HepG2 (cell line): ENCODE measurements around the gene EIF3L. TPM values are rescaled to one million over a fixed set of nuclear protein-coding genes. Genes with fewer than 3 reads are reported as not detected.

Source experiments
- ATAC-seq: fragments of 200-7000 bp; cut with Tn5 transposase; 3 replicates; pipeline ENCODE4 v1.9.1; 2020; ENCODE audit warnings: mild to moderate bottlenecking, moderate library complexity
- BruUV-seq: library from RNA; stranded (reverse); fragments of 400-500 nt; replicated peaks from 2 replicates; lab custom pipeline; 2021; lab: Mats Ljungman, UMichigan
- CTCF ChIA-PET: fragments of 300-600 bp; formaldehyde crosslinking; extraction: SDS; loops from one replicate; lab custom pipeline; 2021; ENCODE audit warnings: low total read pairs, inconsistent platforms, low intra/inter-chr PET ratio; lab: Yijun Ruan, JAX
- POLR2A ChIA-PET: fragments of 350-600 bp; sonication (Branson Sonifier 250); formaldehyde crosslinking; loops from one replicate; lab custom pipeline; 2020; ENCODE audit warnings: antibody characterized with exemption, inconsistent platforms; lab: Yijun Ruan, JAX
- DNase-seq: peaks from one replicate; pipeline ENCODE4 v3.0.0-alpha.2; 2015; ENCODE audit warnings: low spot score
- FAIRE-seq: peaks from 3 replicates; lab custom pipeline; 2011; peaks lifted over from hg19 to GRCh38; lab: Jason Lieb, UNC
- H2AFZ ChIP-seq: one replicate; pipeline ENCODE4 v1.6.1; 2011; ENCODE audit warnings: low read length, inconsistent platforms
- H3K27ac ChIP-seq: fragments of 300-600 bp; 3 replicates; pipeline ENCODE4 v1.8.0; 2011; ENCODE audit warnings: mixed run types, mild to moderate bottlenecking, mixed read lengths, low read length, inconsistent platforms; ENCODE audit not compliant: insufficient read depth; ENCODE audit errors: extremely low read length
- H3K27me3 ChIP-seq, 2 experiments: fragments of 200-600 bp in 1 of 2; 2 replicates in 1 of 2; 3 replicates in 1 of 2; pipeline versions ENCODE4 v1.6.0 to v1.8.0; 2011; ENCODE audit warnings: low read length in 2 of 2, mild to moderate bottlenecking in 2 of 2, moderate library complexity in 2 of 2, inconsistent platforms in 1 of 2; ENCODE audit not compliant: insufficient read depth in 2 of 2, control insufficient read depth in 1 of 2
- H3K36me3 ChIP-seq, 2 experiments: fragments of 200-600 bp in 1 of 2; replicated peaks in 1 of 2; 2 replicates in 1 of 2; 3 replicates in 1 of 2; pipeline versions ENCODE4 v1.5.1 to v1.8.0; 2011; ENCODE audit warnings: low read length in 2 of 2, inconsistent platforms in 1 of 2; ENCODE audit not compliant: insufficient read depth in 2 of 2, control insufficient read depth in 1 of 2
- H3K4me1 ChIP-seq: 2 replicates; pipeline ENCODE4 v1.5.1; 2012; ENCODE audit warnings: low read length, inconsistent platforms; ENCODE audit not compliant: insufficient read depth
- H3K4me2 ChIP-seq: 2 replicates; pipeline ENCODE4 v1.6.0; 2011; ENCODE audit warnings: low read depth, low read length, inconsistent platforms
- H3K4me3 ChIP-seq, 3 experiments: fragments of 200-600 bp in 1 of 3; sonication (generic), shearing (Covaris generic) in 1 of 3; replicated peaks in 1 of 3; 2 replicates each; pipeline ENCODE4 v1.5.1; 2011 to 2016; ENCODE audit warnings: low read length in 3 of 3, inconsistent platforms in 2 of 3, low read depth in 2 of 3, mild to moderate bottlenecking in 2 of 3, control low read depth in 1 of 3, mixed read lengths in 1 of 3; ENCODE audit not compliant: insufficient read depth in 1 of 3
- H3K79me2 ChIP-seq: one replicate; pipeline ENCODE4 v1.6.1; 2011; ENCODE audit warnings: low read length, inconsistent platforms; ENCODE audit not compliant: insufficient read depth
- H3K9ac ChIP-seq: 2 replicates; pipeline ENCODE4 v1.6.0; 2011; ENCODE audit warnings: mild to moderate bottlenecking, low read depth, low read length, inconsistent platforms; ENCODE audit not compliant: insufficient read depth
- H3K9me3 ChIP-seq: 2 replicates; pipeline ENCODE4 v1.5.1; 2012; ENCODE audit warnings: mild to moderate bottlenecking, low read length
- H4K20me1 ChIP-seq: 2 replicates; pipeline ENCODE4 v1.6.0; 2011; ENCODE audit warnings: inconsistent platforms, mild to moderate bottlenecking, low read length, moderate library complexity; ENCODE audit not compliant: insufficient read depth
- AGO2 ChIP-seq: fragments of 200-400 bp; formaldehyde crosslinking; optimal IDR thresholded peaks from 2 replicates; pipeline ENCODE3; 2017; ENCODE audit warnings: mild to moderate bottlenecking, low read depth, low read length, moderate library complexity
- ARNT ChIP-seq: fragments of 450-650 bp; IDR thresholded peaks from 2 replicates; pipeline ENCODE4 v1.6.1; 2017
- CCAR2 ChIP-seq: fragments of 200-400 bp; formaldehyde crosslinking; optimal IDR thresholded peaks from 2 replicates; pipeline ENCODE3; 2018; ENCODE audit warnings: low read depth, mild to moderate bottlenecking, low read length, moderate library complexity
- GABPB1 ChIP-seq: IDR thresholded peaks from 2 replicates; pipeline ENCODE4 v1.6.1; 2016; ENCODE audit warnings: mild to moderate bottlenecking, missing genetic modification reagents, moderate library complexity, missing compliant biosample characterization
- GPN1 ChIP-seq: sonication (generic); formaldehyde crosslinking; IDR thresholded peaks from 2 replicates; pipeline ENCODE4 v1.5.1; 2020; ENCODE audit warnings: missing genetic modification reagents, borderline replicate concordance
- HDAC1 ChIP-seq: sonication (generic); formaldehyde crosslinking; IDR thresholded peaks from 2 replicates; pipeline ENCODE4 v1.5.1; 2020; ENCODE audit warnings: mild to moderate bottlenecking, missing genetic modification reagents
- IRF2 ChIP-seq: IDR thresholded peaks from 2 replicates; pipeline ENCODE4 v1.6.1; 2018; ENCODE audit warnings: missing genetic modification reagents, missing compliant biosample characterization
- KAT7 ChIP-seq: IDR thresholded peaks from 2 replicates; pipeline ENCODE4 v1.6.1; 2018; ENCODE audit warnings: borderline replicate concordance, missing compliant biosample characterization
- SAP130 ChIP-seq: IDR thresholded peaks from 2 replicates; pipeline ENCODE4 v1.6.1; 2016; ENCODE audit warnings: low read depth
- XRCC5 ChIP-seq: fragments of 200-400 bp; formaldehyde crosslinking; optimal IDR thresholded peaks from 2 replicates; pipeline ENCODE3; 2017; ENCODE audit warnings: mild to moderate bottlenecking, low read length
- ZNF143 ChIP-seq: sonication (generic); formaldehyde crosslinking; IDR thresholded peaks from 2 replicates; pipeline ENCODE4 v1.4.0; 2020; ENCODE audit warnings: missing genetic modification reagents
- ZNF33B ChIP-seq: sonication (generic); formaldehyde crosslinking; IDR thresholded peaks from 2 replicates; pipeline ENCODE4 v1.5.1; 2020; ENCODE audit warnings: mild to moderate bottlenecking, missing genetic modification reagents
- ZNF644 ChIP-seq: IDR thresholded peaks from 2 replicates; pipeline ENCODE4 v1.6.1; 2016; ENCODE audit warnings: low read depth
- WGBS: methylation state at CpG from one replicate; pipeline ENCODE4 v1.1.6; 2017; ENCODE audit warnings: low lambda C conversion rate; 5-methylcytosine and 5-hydroxymethylcytosine counted together
- in situ Hi-C: cut with HindIII; loops from 2 replicates; pipeline ENCODE4 v1.10.0; 2017; ENCODE audit warnings: low pct_unique_long_range_greater_than_20kb; ENCODE audit not compliant: extremely low pct_ligation_motif_present
- intact Hi-C: fragments of 100-400 bp; cut with micrococcal nuclease; formaldehyde crosslinking; loops from one replicate; pipeline ENCODE4 v1.10.0; 2022; ENCODE audit not compliant: unreplicated experiment
- polyA plus RNA-seq, 8 experiments: library from polyadenylated mRNA; depleted of rRNA in 3 of 8; stranded (reverse) in 7 of 8; unstranded in 1 of 8; fragments of >200 nt; fragmentation: Illumina TruSeq in 4 of 8; extraction: Trizol in 4 of 8; gene quantifications; 2 replicates each; pipeline versions ENCODE4 v1.2.1 to v1.2.3, GENCODE V29; 2011 to 2016; ENCODE audit warnings: low read depth in 4 of 8, missing spikeins in 1 of 8, mixed read lengths in 1 of 8; ENCODE audit not compliant: insufficient read depth in 1 of 8
- total RNA-seq, 5 experiments: library from RNA; depleted of rRNA; stranded (reverse); fragments of >200 nt; fragmentation: Illumina TruSeq; extraction: Trizol; gene quantifications; 2 replicates each; pipeline ENCODE4 v1.2.3, GENCODE V29; 2016; ENCODE audit warnings: low read depth in 1 of 5
- TF ChIP-seq, protein P1 (sequence below): sonication (generic); IDR thresholded peaks from 2 replicates; pipeline ENCODE4 v1.6.1; 2016; ENCODE audit warnings: low read depth, borderline replicate concordance
- TF ChIP-seq, protein P2 (sequence below): sonication (generic); formaldehyde crosslinking; IDR thresholded peaks from 2 replicates; pipeline ENCODE4 v1.4.0; 2020; ENCODE audit warnings: missing genetic modification reagents

Gene EIF3L
- total and polyA plus RNA-seq, 2 of the 13 experiments (the other 11 are each of a cell fraction or from before 2014, with no cell fraction given) = 514 to 793 TPM

DNA sequence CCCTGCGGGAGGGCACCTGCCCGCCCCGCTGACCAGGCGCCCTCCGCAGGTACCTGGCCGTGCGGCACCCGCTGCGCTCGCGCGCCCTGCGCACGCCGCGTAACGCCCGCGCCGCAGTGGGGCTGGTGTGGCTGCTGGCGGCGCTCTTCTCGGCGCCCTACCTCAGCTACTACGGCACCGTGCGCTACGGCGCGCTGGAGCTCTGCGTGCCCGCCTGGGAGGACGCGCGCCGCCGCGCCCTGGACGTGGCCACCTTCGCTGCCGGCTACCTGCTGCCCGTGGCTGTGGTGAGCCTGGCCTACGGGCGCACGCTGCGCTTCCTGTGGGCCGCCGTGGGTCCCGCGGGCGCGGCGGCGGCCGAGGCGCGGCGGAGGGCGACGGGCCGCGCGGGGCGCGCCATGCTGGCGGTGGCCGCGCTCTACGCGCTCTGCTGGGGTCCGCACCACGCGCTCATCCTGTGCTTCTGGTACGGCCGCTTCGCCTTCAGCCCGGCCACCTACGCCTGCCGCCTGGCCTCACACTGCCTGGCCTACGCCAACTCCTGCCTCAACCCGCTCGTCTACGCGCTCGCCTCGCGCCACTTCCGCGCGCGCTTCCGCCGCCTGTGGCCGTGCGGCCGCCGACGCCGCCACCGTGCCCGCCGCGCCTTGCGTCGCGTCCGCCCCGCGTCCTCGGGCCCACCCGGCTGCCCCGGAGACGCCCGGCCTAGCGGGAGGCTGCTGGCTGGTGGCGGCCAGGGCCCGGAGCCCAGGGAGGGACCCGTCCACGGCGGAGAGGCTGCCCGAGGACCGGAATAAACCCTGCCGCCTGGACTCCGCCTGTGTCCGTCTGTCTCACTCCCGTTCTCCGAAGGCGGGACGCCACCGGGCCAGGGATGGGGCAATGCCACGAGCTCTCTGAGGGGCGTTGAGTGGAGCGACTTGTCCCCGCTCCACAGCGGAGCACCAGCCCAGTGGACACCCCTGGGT is 24.3 kb upstream of the EIF3L start:
- H3K36me3 ChIP-seq = peaks cover 3 to 4% of the 10 kb centered on the region in 2 experiments; a peak in 3 of 5 replicates
- intact Hi-C loops = no loop called here
- TF ChIP-seq HDAC1 (CRISPR knock-in tag) (no peak), AGO2 (peak; percentile 53), XRCC5 (no peak)
- in situ Hi-C loops = no loop called here
- no peaks in the 10 kb centered on the region for H4K20me1 ChIP-seq
- BruUV-seq = no TSS peak
- no peaks in the 10 kb centered on the region for H3K9me3 ChIP-seq
- no peaks in the 10 kb centered on the region for H3K27me3 ChIP-seq
- peaks cover 39% of the 10 kb centered on the region for H3K4me1 ChIP-seq
- DNase-seq (no peak), ATAC-seq (no peak), FAIRE-seq (no peak)
- ChIA-PET CTCF (no interaction called here), POLR2A (interaction anchor here (0.8 to 1.1 kb wide), 2 partner anchors 15 to 19 kb away, joined by 3 read pairs; partner anchors contain the start of gene ANKRD54)
- no peak overlapping the region for H3K4me2 ChIP-seq
- no peak overlapping the region for H3K4me3 ChIP-seq
- H3K27ac ChIP-seq = no peak overlapping the region
- H3K79me2 ChIP-seq = no peaks in the 10 kb centered on the region
- WGBS = 96% methylated on average over 111 of the region's 135 CpGs
- H2AFZ ChIP-seq = no peak overlapping the region
- no peak overlapping the region for H3K9ac ChIP-seq

DNA sequence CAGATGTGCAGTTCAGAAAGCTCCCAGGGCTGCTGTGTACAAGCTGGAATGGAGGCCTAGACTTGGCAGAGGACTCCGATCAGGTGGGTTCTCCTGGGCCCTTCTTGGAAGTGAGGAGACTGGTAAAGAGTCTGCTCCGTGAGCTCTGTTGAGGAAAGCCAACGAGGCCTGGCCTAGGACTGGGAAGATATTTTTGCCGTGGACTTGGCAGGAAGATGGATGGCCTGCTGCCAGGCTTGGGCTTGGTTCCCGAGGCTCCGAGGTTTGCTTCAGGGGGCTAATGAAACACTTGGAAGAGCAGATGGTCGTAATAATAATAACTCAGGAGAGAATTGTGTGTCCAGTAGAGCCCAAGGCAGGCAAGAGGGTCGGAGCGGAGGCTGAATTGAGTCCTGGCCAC is 22.2 kb upstream of the EIF3L start:
- Histone ChIP-seq H3K9ac (no peak overlapping the region), H3K4me1 (peaks cover 28% of the 10 kb centered on the region), H4K20me1 (no peaks in the 10 kb centered on the region), H3K27ac (no peak overlapping the region), H3K36me3 (peaks cover 16 to 23% of the 10 kb centered on the region in 2 experiments), H3K4me3 (no peak overlapping the region), H3K9me3 (no peaks in the 10 kb centered on the region), H2AFZ (no peak overlapping the region), H3K27me3 (no peaks in the 10 kb centered on the region), H3K79me2 (no peaks in the 10 kb centered on the region), H3K4me2 (no peak overlapping the region)
- ChIA-PET CTCF (no interaction called here), POLR2A (interaction anchor here (1.6 kb wide), 1 partner anchor 9 kb away, joined by 8 read pairs; no protein-coding TSS in a partner anchor)
- in situ Hi-C loops (no loop called here), intact Hi-C loops (no loop called here)
- ATAC-seq (no peak), DNase-seq (no peak), FAIRE-seq (no peak)
- BruUV-seq = no TSS peak
- WGBS = 74% methylated on average over 9 of the region's 9 CpGs
- TF ChIP-seq GABPB1 (CRISPR knock-in tag) (no peak), ZNF644 (CRISPR knock-in tag) (no peak), GPN1 (CRISPR knock-in tag) (no peak), KAT7 (CRISPR knock-in tag) (no peak), SAP130 (CRISPR knock-in tag) (no peak), ZNF143 (CRISPR knock-in tag) (no peak), ARNT (no peak), ZNF33B (no peak), CCAR2 (no peak), IRF2 (CRISPR knock-in tag) (no peak)
- TF ChIP-seq, protein P1, sequence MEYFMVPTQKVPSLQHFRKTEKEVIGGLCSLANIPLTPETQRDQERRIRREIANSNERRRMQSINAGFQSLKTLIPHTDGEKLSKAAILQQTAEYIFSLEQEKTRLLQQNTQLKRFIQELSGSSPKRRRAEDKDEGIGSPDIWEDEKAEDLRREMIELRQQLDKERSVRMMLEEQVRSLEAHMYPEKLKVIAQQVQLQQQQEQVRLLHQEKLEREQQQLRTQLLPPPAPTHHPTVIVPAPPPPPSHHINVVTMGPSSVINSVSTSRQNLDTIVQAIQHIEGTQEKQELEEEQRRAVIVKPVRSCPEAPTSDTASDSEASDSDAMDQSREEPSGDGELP = no peak
- TF ChIP-seq, protein P2, sequence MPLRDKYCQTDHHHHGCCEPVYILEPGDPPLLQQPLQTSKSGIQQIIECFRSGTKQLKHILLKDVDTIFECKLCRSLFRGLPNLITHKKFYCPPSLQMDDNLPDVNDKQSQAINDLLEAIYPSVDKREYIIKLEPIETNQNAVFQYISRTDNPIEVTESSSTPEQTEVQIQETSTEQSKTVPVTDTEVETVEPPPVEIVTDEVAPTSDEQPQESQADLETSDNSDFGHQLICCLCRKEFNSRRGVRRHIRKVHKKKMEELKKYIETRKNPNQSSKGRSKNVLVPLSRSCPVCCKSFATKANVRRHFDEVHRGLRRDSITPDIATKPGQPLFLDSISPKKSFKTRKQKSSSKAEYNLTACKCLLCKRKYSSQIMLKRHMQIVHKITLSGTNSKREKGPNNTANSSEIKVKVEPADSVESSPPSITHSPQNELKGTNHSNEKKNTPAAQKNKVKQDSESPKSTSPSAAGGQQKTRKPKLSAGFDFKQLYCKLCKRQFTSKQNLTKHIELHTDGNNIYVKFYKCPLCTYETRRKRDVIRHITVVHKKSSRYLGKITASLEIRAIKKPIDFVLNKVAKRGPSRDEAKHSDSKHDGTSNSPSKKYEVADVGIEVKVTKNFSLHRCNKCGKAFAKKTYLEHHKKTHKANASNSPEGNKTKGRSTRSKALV (CRISPR knock-in tag) = no peak
